Sigmoid colon (tissue), 7 donors: Measurements from ENCODE around the gene VAV1. TPM values are rescaled to one million over a fixed set of nuclear protein-coding genes. Genes with fewer than 3 reads are reported as not detected.

ENCODE experiments used
- DNase-seq: peaks from one replicate; pipeline ENCODE4 v3.0.0-alpha.2; 2019
- H3K27ac ChIP-seq, 4 donors: fragments of 200-600 bp; sonication (generic); one replicate each; pipeline ENCODE4 v1.5.1; 2016 to 2019; ENCODE audit warnings: mild to moderate bottlenecking in 1 of 4
- H3K27me3 ChIP-seq, 3 donors: fragments of 200-600 bp; sonication (generic); one replicate each; pipeline ENCODE4 v1.5.1; 2019; ENCODE audit warnings: mild to moderate bottlenecking in 1 of 3
- H3K36me3 ChIP-seq, 4 donors: fragments of 200-600 bp; sonication (generic); one replicate each; pipeline ENCODE4 v1.5.1; 2016 to 2019
- H3K4me1 ChIP-seq, 4 donors: fragments of 200-600 bp; sonication (generic); one replicate each; pipeline ENCODE4 v1.5.1; 2017 to 2019
- H3K4me3 ChIP-seq, 4 donors: fragments of 200-600 bp; sonication (generic); one replicate each; pipeline ENCODE4 v1.5.1; 2017 to 2019; ENCODE audit warnings: mild to moderate bottlenecking in 2 of 4, moderate library complexity in 1 of 4
- H3K9me3 ChIP-seq, 4 donors: fragments of 200-600 bp in 3 of 4; sonication (generic) in 3 of 4; one replicate each; pipeline versions ENCODE4 v1.5.1 to v1.6.1; 2013 to 2019
- CTCF ChIP-seq, 4 experiments: fragments of 450-650 bp in 3 of 4; fragments of 200-600 bp in 1 of 4; IDR thresholded peaks; one replicate each; pipeline ENCODE4 v1.5.1; 2016 to 2019; ENCODE audit warnings: antibody characterized with exemption in 4 of 4, mild to moderate bottlenecking in 3 of 4, moderate library complexity in 2 of 4
- EP300 ChIP-seq, 4 donors: sonication (generic); formaldehyde crosslinking; IDR thresholded peaks; one replicate each; pipeline ENCODE4 v1.6.1; 2017; ENCODE audit warnings: antibody characterized with exemption in 4 of 4
- POLR2A ChIP-seq, 2 donors: fragments of 450-650 bp; IDR thresholded peaks; one replicate each; pipeline ENCODE4 v1.6.1; 2016; ENCODE audit warnings: antibody characterized with exemption in 2 of 2, mild to moderate bottlenecking in 2 of 2, moderate library complexity in 2 of 2
- POLR2AphosphoS5 ChIP-seq, 4 donors: sonication (generic); formaldehyde crosslinking; IDR thresholded peaks; one replicate each; pipeline ENCODE4 v1.6.1; 2017; ENCODE audit warnings: antibody characterized with exemption in 4 of 4
- WGBS, 2 donors: extraction: QIAGEN DNeasy Blood & Tissue Kit; methylation state at CpG; one replicate each; pipeline ENCODE4 v1.1.7; 2013; 5-methylcytosine and 5-hydroxymethylcytosine counted together
- intact Hi-C: fragments of 100-400 bp; cut with DNase I; formaldehyde crosslinking; loops from one replicate; pipeline ENCODE4 v1.15.1; 2023
- polyA plus RNA-seq, 3 donors: library from polyadenylated mRNA; stranded (reverse); fragments of 200-250 nt; gene quantifications; one replicate each; pipeline ENCODE4 v1.2.3, GENCODE V29; 2013
- total RNA-seq, 4 donors: library from RNA; depleted of rRNA; stranded (reverse); fragments of >200 nt; gene quantifications; one replicate each; pipeline ENCODE4 v1.1.0, GENCODE V29; 2016
- donor health status: healthy with polysubstance abuse.
- donor health status: Bipolar disorder and iron deficiency.
- donor health status: healthy.

Gene VAV1
- total and polyA plus RNA-seq, 7 donors: 2.4 to 18.9 (median 4.1) TPM

GRCh38 chr19:6834433-6834832, 61.9 kb downstream of the VAV1 start:
- H3K36me3 ChIP-seq: no peaks in the 10 kb centered on the region
- intact Hi-C loops: no loop called here
- H3K4me3 ChIP-seq: no peak overlapping the region
- H3K27ac ChIP-seq: no peak overlapping the region
- no peak for DNase-seq
- H3K9me3 ChIP-seq: no peaks in the 10 kb centered on the region
- 95 to 96% methylated on average over 2 of the region's 2 CpGs for WGBS, 2 donors
- H3K4me1 ChIP-seq: no peaks in the 10 kb centered on the region
- no peak for TF ChIP-seq POLR2AphosphoS5 (IDR thresholded peaks at IDR 0.05)
- no peaks in the 10 kb centered on the region for H3K27me3 ChIP-seq

GRCh38 chr19:6835501-6835900, 63.0 kb downstream of the VAV1 start:
- DNase-seq: no peak
- Histone ChIP-seq H3K9me3 (no peaks in the 10 kb centered on the region), H3K4me3 (no peak overlapping the region), H3K4me1 (no peaks in the 10 kb centered on the region), H3K27ac (no peak overlapping the region), H3K36me3 (no peaks in the 10 kb centered on the region), H3K27me3 (no peaks in the 10 kb centered on the region)
- WGBS, 2 donors: 98 to 99% methylated on average over 3 of the region's 3 CpGs
- intact Hi-C loops: no loop called here
- TF ChIP-seq CTCF (IDR thresholded peaks at IDR 0.05) (no peak), POLR2A (IDR thresholded peaks at IDR 0.05) (no peak), POLR2AphosphoS5 (IDR thresholded peaks at IDR 0.05) (no peak), EP300 (IDR thresholded peaks at IDR 0.05) (no peak)

- H3K9me3 ChIP-seq: no peaks in the 10 kb centered on the region
- no peaks in the 10 kb centered on the region for H3K27me3 ChIP-seq
- intact Hi-C loops: no loop called here
- H3K27ac ChIP-seq: no peak overlapping the region
- H3K36me3 ChIP-seq: no peaks in the 10 kb centered on the region
- no peaks in the 10 kb centered on the region for H3K4me1 ChIP-seq
- no peak for DNase-seq
- no peak for TF ChIP-seq EP300 (IDR thresholded peaks at IDR 0.05)
- TF ChIP-seq POLR2AphosphoS5 (IDR thresholded peaks at IDR 0.05): no peak
- TF ChIP-seq POLR2A (IDR thresholded peaks at IDR 0.05): no peak
- TF ChIP-seq CTCF (IDR thresholded peaks at IDR 0.05): no peak
- H3K4me3 ChIP-seq: no peak overlapping the region
- 34 to 75% methylated on average over 2 of the region's 2 CpGs for WGBS, 2 donors
Observed at GRCh38 chr19:6837525-6837924, 65.0 kb downstream of the VAV1 start.

- Histone ChIP-seq H3K27ac (no peak overlapping the region), H3K9me3 (no peaks in the 10 kb centered on the region), H3K4me1 (no peaks in the 10 kb centered on the region), H3K27me3 (no peaks in the 10 kb centered on the region), H3K36me3 (no peaks in the 10 kb centered on the region), H3K4me3 (no peak overlapping the region)
- no peak for DNase-seq
- 94% methylated on average over 3 of the region's 3 CpGs for WGBS, 2 donors
- no peak for TF ChIP-seq EP300 (IDR thresholded peaks at IDR 0.05)
- no peak for TF ChIP-seq POLR2A (IDR thresholded peaks at IDR 0.05)
- TF ChIP-seq POLR2AphosphoS5 (IDR thresholded peaks at IDR 0.05): no peak
- TF ChIP-seq CTCF (IDR thresholded peaks at IDR 0.05): no peak
- intact Hi-C loops: no loop called here
Observed at GRCh38 chr19:6838062-6838655, 65.7 kb downstream of the VAV1 start.

GRCh38 chr19:6842871-6843607, 70.5 kb downstream of the VAV1 start:
- Histone ChIP-seq H3K4me3 (no peak overlapping the region), H3K27me3 (no peaks in the 10 kb centered on the region), H3K36me3 (no peaks in the 10 kb centered on the region), H3K27ac (no peak overlapping the region), H3K4me1 (no peaks in the 10 kb centered on the region), H3K9me3 (no peaks in the 10 kb centered on the region)
- intact Hi-C loops: no loop called here
- WGBS, 2 donors: 87 to 89% methylated on average over 5 of the region's 5 CpGs
- DNase-seq: no peak
- TF ChIP-seq POLR2A (IDR thresholded peaks at IDR 0.05) (no peak), CTCF (IDR thresholded peaks at IDR 0.05) (no peak), POLR2AphosphoS5 (IDR thresholded peaks at IDR 0.05) (no peak), EP300 (IDR thresholded peaks at IDR 0.05) (no peak)
